Uterus (tissue), 2 donors: ENCODE data around the gene ACTL6B.

Source experiments
- POLR2A ChIP-seq, 2 donors: fragments of 450-650 bp; IDR thresholded peaks; one replicate each; pipeline ENCODE4 v1.6.1; 2016; ENCODE audit warnings: antibody characterized with exemption in 2 of 2, mild to moderate bottlenecking in 1 of 2, moderate library complexity in 1 of 2
- TF ChIP-seq, protein P1 (sequence below), 4 experiments: fragments of 200-600 bp in 2 of 4; fragments of 450-650 bp in 2 of 4; sonication (generic) in 2 of 4; IDR thresholded peaks; one replicate each; pipeline ENCODE4 v1.5.1; 2016 to 2019; ENCODE audit warnings: antibody characterized with exemption in 4 of 4, mild to moderate bottlenecking in 2 of 4, moderate library complexity in 1 of 4

DNA sequence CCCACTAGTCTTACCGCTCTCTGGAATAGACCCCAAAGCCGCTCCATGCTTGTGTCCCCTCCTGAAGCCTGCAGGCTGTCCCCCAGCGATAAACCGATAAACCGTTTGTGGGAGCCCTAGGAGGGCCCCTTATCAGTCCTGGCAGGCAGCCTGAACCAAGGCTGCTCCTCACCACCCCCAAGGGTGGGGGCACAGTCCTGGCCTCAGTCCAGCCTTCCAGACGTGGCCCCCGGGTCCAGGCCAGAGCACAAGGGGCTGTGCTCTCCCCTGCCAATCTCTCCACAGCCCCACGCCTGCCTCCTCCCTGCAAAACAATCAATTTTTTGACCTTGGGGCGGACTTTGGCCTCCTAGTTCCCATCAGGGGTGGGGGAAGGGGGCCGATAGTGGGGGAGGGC is 14.8 kb downstream of the ACTL6B start, which contains the start of gene TFR2:
- TF ChIP-seq, protein P1, sequence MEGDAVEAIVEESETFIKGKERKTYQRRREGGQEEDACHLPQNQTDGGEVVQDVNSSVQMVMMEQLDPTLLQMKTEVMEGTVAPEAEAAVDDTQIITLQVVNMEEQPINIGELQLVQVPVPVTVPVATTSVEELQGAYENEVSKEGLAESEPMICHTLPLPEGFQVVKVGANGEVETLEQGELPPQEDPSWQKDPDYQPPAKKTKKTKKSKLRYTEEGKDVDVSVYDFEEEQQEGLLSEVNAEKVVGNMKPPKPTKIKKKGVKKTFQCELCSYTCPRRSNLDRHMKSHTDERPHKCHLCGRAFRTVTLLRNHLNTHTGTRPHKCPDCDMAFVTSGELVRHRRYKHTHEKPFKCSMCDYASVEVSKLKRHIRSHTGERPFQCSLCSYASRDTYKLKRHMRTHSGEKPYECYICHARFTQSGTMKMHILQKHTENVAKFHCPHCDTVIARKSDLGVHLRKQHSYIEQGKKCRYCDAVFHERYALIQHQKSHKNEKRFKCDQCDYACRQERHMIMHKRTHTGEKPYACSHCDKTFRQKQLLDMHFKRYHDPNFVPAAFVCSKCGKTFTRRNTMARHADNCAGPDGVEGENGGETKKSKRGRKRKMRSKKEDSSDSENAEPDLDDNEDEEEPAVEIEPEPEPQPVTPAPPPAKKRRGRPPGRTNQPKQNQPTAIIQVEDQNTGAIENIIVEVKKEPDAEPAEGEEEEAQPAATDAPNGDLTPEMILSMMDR (IDR thresholded peaks at IDR 0.05) = no peak
- TF ChIP-seq POLR2A (IDR thresholded peaks at IDR 0.05) = no peak
